ENCODE data around the gene UTP4.

UTP4 gene

GRCh38 chr16:69176033-69176800, 43.8 kb downstream of the UTP4 start:
- no peak for DNase-seq (ENCODE audit: low read depth)

DNA sequence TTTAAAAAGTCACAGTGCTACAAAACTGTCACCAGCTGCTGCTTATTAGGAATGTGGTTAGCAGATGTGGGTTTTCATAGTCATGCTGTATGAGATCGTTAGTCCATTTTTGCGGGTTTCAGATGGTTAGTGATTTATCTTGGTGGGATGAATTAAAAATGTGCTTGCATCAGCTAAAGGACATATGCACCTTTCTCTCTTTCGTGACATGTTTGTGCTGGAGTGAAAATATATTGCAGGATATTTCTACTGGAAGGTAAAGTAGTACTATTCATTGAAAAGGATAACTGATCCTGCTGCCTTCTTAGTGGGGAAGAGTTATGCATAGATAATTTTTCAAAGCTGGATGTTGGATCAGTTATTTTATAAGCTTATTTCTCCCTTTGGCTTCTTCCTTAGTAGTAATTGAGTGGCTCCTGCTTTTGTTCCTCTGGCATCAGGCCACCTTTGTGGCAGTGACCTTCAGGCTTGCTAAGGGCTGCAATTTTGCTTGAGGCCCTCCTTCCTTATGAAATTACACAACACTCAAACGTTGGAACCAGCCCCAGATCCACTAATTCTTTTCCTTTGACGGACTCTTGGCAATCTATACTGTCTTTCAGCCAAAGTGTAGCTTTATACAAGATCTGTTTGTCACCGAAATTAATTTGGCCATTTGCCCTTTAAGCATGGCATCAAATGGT, 47.0 kb downstream of the UTP4 start:
- no peak for DNase-seq (ENCODE audit: low read depth)

- DNase-seq (ENCODE audit: low read depth) = no peak
Measured at GRCh38 chr16:69180011-69180338, 47.5 kb downstream of the UTP4 start.

DNA sequence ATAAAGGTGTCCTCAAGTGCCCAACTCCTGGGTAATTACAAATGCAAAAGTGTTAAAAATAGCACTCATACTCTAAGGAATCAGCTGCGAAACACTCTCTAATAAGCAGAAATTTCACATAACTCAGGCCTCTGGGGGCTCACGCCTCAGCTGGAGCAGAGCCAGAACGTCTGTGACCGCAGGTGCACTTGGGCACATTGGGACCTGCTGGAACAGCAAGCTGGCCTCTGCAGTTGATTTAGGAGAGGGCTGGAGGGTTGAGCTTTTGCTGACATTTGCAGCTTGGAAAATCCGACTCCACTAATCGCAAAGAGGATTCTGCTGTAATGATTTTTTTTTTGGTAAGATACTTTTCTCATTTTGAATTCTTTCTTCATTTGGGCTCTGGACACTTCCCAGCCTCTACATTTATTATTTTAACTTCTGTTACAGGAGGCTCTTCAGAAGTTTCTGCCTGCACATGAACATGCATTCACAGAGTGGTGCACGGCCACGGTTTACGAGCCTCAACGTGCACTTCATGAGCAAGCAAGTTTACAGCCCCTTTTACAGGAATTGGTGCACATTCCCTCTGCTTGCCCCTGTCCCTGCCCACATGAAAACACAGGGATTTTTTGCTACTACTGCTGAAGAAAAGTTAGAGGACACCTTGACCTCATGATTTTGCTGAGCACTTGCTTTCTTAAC, 50.4 kb downstream of the UTP4 start:
- no peak for DNase-seq (ENCODE audit: low read depth)

GRCh38 chr16:69186642-69187445, 54.4 kb downstream of the UTP4 start, which contains the start of gene SNTB2:
Gene SNTB2 (plus strand): TSS chr16:69187164. CDS start chr16:69187167, 3 bp downstream.
- DNase-seq (ENCODE audit: low read depth) = peak; percentile 65

DNA sequence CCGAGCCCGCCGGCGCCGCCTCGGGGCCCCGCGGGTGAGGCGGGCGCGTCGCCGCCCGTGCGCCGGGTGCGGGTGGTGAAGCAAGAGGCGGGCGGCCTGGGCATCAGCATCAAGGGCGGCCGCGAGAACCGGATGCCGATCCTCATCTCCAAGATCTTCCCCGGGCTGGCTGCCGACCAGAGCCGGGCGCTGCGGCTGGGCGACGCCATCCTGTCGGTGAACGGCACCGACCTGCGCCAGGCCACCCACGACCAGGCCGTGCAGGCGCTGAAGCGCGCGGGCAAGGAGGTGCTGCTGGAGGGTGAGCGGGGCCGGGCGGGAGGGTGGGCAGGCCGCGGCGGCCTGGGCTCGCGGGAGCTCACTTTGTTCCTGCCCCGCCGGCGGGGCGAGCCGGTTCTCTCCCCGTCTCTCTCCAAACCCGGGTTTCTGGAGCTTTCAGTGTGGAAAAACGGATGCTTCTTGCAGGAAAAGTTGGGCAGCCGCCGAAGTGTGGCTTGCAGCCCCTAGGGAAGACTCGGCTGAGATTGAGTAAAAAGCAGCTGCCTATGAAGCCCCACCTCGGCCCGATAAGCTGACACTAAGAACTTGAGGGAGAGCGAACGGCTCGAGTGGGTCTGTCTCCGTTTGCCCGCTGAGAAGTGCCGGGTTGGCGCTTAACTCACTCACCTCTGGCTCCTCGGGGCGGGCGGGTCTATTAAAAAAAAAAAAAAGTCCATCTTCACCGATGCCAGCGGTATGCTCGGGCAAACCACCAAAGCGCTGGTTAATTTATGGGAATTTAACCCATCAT, 55.2 kb downstream of the UTP4 start:
- peak; percentile 14 for DNase-seq (ENCODE audit: low read depth)

GRCh38 chr16:69188236-69188549, 55.7 kb downstream of the UTP4 start:
- no peak for DNase-seq (ENCODE audit: low read depth)

GRCh38 chr16:69188716-69189115, 56.3 kb downstream of the UTP4 start:
- no peak for DNase-seq (ENCODE audit: low read depth)

DNA sequence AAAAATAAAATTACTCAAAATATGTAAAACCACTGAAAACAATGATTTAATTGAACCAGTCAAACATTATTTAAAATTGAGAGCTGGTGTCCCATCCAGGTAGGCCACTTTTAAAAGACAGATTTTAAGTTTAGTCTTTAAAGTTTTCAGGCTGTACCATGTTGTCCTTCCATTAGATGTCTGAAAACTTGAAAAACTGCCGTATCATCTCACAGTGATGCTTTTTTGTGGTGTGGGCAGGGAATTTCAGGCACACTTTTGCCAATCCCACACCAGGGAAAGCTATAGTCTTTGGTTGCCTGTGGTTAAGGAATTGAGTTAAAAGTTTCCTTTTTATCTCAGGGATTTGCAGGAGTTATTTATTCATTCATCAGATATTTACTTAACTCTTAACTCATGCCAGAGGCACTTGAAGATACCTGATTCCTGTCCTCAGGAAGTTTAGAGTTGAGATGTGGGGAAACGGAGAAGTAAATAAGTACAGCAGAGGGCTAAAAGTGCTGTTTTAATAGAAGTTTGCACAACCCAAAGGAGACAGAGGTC, 57.7 kb downstream of the UTP4 start:
- DNase-seq (ENCODE audit: low read depth) = no peak

GRCh38 chr16:69190598-69190997, 58.1 kb downstream of the UTP4 start:
- DNase-seq (ENCODE audit: low read depth) = no peak

- no peak for DNase-seq (ENCODE audit: low read depth)
Measured at GRCh38 chr16:69191136-69191535, 58.7 kb downstream of the UTP4 start.

DNA sequence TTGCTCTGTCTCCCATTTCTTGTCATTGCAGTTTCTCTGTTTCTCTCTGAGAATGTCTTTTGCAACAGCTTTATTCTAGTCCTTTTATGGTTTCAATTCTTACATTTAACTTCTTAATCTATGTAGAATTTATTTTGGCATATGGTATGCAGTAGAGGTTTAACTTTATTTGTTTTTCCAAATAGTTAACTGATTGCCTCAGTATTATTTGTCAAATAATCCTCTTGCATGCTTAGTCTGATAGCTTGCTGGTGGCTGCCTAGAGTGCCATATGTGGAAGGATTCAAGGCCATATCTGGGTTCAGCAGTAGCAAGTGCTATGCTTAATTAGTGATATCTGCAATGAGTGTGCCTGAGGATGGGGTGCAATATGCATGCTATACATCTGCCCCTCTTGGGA, 61.4 kb downstream of the UTP4 start:
- DNase-seq (ENCODE audit: low read depth) = no peak

DNA sequence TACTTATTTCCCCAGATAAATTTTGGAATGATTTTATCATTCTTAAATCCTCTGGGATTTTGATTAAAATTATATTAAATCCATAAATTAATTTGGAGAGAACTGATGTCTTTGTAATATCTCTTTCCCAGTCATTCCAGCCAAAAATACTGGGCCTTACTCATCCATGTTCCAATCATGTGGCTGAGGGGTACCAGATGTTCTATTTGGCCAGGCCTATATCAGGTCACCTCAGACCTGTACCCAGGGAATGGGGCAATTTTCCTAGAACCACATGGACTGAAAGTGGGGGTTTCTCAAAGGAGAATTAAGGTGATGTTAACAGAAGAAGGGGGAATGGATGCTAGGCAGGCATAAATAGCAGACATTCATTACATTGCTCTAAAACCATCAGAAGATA, 62.0 kb downstream of the UTP4 start:
- DNase-seq (ENCODE audit: low read depth) = no peak

DNA sequence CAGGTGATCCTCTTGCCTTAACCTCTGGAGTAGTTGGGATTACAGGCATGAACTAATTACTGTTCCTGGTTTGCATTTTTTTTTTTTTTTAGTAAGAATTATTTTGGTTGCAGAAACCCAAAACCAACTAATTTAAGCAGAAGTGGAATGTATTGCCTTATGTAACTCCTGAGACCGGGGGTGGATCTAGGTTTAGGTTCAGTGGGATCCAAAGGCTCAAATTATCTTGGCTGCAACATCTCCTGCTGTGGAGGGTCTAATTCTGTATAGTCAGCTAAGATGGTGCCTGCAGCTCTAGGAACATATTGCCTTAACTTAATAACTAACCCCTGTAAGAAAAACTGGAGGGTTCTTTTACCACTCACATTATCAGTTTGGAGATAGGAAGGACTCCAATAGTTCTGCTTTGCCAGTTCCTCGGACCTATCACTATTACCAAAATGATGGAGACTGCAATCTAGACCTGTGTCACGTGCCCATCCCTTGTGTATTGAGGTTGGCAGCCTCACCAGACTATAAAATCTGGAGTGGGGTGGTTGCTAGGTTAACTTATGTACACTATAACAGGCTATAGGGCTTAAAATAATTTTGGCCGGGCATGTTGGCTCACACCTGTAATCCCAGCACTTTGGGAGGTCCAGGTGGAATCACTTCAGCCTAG, 63.0 kb downstream of the UTP4 start:
- no peak for DNase-seq (ENCODE audit: low read depth)

- DNase-seq (ENCODE audit: low read depth) = no peak
Measured at GRCh38 chr16:69197573-69197972, 65.1 kb downstream of the UTP4 start.

- DNase-seq (ENCODE audit: low read depth) = no peak
Measured at GRCh38 chr16:69199382-69199781, 66.9 kb downstream of the UTP4 start.

- DNase-seq (ENCODE audit: low read depth) = no peak
Measured at GRCh38 chr16:69201291-69201690, 68.8 kb downstream of the UTP4 start.

DNA sequence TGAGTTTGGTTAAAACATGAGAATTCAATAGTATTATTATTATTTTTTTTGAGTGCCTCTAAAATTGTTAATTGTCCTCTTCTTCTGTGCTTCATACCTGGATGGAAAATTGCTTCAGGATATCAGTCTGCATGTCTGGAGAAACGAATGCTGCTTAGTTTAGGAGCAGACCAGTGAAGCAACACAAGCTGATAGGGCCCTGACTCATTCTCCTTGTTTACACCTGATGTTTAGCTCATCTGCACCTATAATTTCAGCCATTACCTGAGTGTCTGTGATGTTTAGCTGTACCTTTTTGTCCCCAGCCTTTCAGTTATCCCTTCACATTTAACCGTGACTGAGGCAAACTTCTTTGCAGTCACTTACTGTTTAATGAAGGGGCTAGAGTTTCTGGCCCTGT, 69.3 kb downstream of the UTP4 start:
- no peak for DNase-seq (ENCODE audit: low read depth)

DNA sequence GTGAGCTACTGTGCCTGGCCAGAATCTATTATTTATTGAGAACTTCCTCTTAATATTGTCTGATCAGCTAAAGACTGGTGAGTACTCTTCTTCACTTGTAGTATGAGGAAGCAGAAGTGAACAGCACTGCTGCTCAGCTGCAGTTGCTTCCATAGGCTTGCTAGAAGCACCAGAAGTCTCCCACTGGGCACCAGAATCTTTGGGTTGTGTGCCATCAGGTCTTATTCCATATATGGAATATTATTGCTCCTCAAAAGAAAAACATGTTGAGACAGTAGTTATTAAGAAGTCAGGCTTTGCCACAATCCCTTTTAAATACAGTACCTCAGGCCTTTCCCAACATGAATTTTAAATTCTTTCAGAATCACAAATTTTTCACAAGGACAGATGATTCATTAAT, 71.7 kb downstream of the UTP4 start:
- no peak for DNase-seq (ENCODE audit: low read depth)

GRCh38 chr16:69209735-69210134, 77.3 kb downstream of the UTP4 start:
- DNase-seq (ENCODE audit: low read depth) = no peak

GRCh38 chr16:69217433-69217832, 85.0 kb downstream of the UTP4 start:
- DNase-seq (ENCODE audit: low read depth) = no peak
